RPMI8226 (cell line): Measurements from ENCODE around the gene EGR4.
"Not testable (repeated sequence)": the region's sequence is repeated elsewhere in the genome, so short reads cannot be mapped to it uniquely, and the experiment has no call there.

ENCODE experiments used
- DNase-seq: peaks from one replicate; pipeline ENCODE4 v3.0.0-alpha.2; 2015

The EGR4 gene

DNA sequence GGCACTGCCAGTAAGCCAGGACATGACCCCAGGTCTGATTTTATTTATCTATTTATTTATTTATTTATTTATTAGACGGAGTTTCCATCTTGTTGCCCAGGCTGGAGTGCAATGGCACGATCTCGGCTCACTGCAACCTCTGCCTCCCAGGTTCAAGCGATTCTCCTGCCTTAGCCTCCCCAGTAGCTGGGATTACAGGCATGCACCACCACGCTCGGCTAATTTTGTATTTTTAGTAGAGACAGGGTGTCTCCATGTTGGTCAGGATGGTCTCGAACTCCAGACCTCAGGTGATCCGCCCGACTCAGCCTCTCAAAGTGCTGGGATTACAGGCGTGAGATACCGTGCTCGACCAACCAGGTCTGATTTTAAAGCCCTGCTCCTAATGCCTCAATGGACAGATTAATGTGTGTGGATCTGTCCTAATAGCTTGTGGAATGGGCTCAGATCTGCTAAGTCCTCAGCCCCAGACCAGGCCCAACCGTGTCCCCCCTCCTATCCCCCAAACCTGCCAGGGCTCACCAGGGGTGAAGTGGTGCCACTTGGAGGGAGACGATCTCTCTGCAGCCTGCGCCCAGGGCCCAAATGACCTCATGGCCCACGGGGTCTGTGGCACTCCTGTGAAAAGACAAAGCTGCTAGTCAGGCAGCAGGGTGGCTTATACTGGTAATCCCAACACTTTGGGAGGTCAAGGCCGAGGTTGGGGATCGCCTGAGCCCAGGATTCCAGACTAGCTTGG, 30.5 kb downstream of the EGR4 start:
- DNase-seq: not testable (repeated sequence)

DNA sequence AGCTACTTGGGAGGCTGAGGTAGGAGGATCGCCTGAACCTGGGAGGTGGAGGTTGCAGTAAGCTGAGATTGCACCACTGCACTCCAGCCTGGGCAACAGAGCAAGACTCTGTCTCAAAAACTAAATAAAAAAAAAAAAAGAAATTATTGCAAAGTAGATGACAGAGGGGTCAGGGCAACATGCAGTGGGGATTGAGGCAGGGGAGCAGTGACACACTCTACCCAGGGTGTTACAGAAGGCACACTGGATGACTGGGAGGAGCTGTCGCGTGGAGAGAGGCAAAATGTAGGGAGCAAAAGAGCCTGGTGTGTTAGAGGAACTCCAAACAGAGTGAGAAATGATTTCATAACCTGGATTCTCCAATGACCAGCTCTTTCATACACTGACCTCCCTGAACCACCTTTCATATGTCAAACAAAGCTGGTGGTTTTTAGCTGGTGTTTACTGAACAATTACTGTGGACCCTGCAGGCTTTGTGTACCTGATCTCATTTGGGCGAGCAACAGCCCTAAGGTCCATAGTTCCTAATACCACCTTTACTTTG, 31.2 kb downstream of the EGR4 start:
- no peak for DNase-seq

DNA sequence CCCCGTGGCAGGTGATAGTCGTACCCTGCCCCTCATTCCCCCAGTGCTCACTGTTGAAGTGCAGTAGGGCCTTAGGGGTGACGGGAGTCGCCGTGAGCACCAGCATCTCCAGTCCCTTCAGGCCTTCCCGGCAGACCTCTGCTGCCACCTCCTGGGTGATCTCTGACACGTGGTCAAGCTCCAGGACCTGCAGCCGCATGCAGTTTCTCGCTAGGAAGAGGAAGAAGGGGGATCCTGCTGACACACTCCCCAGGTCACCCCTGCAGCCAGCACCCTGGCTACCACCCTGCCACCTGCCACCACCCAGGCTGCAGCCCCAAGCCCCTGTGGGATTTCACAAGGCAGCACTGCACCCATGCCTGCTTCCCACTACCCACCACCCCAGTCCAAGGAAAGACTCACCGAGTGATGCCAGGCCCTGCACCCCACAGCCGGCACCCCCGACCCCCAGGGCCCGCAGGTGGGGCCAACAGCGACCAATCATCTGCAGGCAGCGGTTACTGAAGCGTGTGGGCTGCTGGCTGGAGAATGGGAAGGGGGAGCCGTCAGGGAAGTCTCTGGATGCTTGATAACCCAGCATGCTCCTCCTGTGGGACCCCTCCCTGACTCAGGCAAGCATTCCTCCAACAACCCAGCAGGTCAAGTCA, 32.9 kb downstream of the EGR4 start:
- DNase-seq: peak; percentile 35

DNA sequence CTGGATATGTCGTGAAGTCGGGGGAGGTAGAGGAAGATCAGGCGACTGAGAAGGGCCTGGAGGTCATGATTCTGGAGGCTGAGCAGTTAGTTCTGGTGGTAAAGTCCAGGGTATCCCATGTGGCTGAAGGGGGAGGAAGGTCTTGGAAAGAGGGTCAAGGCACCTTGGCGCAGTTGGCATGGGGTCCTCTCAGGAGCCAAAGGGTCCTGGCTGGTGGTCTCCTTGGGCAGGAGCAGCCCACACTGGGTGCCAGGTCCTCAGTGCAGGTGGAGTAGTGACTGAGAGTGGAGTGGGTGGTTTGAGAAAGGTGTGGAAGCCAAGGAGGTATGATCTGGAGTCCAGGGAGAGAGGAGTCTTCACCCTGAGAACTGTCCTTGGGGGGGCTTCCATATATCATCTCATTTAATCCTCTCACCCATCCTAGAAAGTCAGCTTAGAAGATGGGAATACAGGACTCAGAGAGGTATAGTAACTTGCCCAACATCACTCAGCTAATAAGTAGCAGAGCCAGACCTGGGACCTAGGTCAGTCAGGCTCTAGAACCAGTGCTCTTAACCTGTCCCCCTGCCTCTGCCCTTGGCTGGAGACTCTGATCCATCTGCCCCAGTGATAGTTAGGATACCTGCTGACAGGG, 33.5 kb downstream of the EGR4 start:
- no peak for DNase-seq

DNA sequence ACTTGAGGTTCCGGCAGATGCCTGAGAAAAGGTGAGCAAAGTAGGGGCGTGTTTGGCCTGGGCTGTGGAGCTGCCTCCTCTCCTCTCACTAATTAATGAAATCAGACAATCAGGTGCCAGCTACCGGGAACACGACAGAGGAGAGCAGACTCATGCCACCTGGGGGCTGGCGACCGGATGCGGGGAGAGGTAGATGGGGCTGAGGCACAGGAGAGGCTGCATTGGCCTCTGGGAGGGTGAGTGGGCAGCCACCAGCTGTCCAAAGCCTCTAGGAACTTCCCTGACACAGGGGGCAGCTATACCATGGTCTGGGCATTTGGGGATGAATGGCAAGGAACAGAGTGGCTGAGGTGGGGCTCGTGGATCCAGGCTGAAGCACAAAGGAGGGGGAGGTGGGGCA, 34.1 kb downstream of the EGR4 start:
- DNase-seq: no peak

DNA sequence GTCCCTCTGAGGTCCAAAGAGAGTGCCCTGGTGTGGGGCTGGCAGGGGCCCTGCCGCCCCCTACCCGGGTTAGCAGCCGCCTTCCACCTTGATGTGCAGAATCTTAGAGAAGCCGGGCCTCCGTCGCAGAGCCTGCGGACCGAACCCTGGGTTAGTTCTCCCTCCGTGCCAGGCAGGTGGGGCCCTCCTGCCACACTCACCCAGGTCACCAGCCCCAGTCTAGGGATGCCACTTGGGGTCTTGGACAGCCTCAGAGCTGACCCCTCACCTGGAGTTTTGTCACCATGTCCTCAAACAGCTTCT, 34.5 kb downstream of the EGR4 start:
- DNase-seq: no peak

DNA sequence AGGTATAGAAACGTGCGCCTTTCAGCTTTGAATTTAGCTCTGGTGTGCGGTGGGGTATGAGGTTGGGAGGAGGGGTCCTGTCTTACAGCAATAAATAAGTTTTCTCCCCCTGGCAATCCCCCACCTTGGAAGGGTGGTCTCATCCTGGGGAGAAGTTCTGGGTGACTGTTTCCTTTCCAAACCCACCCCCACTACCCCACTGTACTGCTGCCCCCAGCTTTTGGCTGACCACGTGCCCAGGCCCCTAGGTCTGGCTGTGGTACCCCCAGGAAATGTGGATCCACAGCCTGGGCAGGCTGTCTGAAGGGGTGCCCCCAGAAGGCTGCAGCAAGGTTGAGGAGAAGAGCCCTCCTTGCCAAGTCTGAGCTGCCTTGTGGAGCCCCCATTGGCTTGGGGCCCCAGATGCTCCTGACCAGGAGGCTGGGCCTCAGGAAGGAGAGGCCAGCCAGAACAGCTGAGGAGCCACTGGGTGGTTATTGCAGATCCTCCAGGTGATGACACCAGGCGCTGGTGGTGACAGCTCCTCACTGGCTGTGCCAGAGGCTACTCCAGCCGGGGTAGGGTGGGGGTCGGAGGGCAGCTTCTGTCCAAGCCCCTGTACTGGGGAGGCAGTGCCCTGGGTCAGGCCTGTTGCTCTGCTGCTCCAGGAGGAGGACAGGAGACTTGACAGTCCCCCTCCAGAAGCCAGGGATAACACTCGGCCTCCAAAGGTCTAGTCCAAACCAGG, 35.0 kb downstream of the EGR4 start:
- DNase-seq: no peak

DNA sequence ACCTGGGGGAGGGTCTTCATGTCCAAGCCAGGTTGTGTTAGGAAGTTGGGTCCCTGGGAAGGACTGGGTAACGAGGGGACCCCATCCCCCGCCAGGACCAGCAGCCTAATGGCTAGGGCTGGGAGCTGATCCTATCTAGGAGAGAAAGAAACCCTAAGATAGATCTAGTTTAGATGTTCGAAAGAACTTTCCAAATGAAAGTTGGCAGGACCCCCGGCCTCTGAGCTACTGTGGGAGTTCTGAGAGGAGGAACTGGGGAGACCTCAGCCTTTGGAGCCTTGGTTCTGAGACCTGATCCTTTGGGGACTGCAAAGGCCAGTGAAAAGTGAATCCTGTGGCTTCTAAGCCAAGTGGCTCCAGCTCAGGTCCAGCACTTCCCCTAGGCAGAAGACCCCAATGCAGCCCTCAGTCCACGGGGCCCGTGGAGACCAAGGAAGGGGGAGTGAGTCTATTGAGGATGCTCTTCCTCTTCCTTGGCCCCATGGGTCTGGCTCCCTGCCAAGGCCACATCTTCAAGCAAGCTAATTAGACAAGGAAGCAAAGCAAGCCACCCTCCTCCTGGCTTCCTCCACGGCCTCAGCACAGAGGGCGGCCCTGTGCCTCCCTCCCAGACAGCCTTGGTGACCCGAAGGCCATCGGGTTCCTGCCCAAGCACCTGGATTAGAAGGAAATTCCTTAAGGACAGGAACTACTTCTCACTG, 35.8 kb downstream of the EGR4 start:
- DNase-seq: peak; percentile 58

DNA sequence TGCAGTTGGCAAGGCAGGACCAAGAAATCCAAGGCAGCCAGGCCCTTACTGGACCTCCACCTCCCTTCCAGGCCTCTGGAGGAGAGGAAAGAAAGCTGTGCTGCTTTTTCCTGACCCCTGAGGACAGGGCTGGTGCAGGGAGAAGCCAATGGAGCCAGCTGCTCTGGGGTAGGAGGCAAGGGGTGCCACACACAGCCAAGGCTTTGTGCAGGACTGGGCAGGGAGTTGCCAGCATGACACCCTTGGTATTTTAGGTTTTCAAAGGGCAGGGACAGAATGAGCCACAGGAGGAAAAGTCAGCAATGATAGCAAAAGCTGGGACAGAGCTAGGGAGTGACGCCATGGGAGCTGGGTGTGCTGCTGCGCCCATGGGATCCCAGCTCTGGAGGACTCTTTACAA, 36.3 kb downstream of the EGR4 start:
- no peak for DNase-seq

DNA sequence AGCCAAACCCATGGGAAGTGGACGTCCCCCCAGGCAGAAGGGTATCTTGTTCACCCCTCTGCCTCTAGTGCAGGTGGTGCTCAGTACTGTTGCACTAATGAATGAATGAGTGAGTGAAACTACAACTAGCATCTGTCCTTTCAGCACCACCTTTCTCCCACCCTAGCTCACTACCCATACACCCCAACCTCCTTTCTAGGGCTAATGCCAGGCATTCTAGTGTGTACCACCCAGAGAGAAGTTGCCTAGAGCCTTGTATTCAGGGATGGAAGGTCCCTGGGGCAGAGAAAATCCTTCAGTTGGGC, 36.8 kb downstream of the EGR4 start:
- DNase-seq: no peak

DNA sequence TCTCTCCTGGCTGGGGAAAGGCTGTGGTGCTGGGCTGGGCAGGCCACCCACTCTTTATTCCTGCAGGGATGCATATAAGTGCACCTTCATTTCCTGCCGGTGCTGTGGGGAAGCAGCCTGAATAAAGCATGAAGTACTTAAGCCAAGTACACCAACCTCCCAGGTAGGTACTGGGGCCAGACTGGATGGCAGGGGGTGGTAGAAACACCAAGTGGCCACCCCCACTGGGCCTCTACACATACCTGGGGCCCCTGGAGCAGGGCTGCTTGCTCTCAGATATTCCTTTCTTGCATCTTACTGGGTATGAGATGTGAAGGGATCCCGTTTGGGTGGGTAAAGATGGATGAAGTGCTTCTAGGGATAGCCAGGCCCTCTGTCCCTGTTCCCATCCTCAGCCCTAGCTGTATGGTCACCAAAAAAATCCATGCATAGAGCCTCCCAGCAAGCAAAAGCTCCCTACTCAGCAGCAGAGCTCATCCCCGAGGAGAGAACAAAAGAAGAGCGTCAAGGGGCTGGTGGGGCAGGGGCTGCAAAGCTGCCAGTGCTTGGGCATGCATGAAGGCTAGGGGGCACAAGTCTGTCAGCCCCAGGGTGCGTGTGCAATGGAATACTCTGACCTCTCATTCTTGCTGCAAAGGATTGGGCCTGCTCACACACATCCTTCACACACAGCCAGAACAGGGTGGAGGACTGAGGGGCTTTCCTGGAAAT, 37.3 kb downstream of the EGR4 start:
- no peak for DNase-seq

DNA sequence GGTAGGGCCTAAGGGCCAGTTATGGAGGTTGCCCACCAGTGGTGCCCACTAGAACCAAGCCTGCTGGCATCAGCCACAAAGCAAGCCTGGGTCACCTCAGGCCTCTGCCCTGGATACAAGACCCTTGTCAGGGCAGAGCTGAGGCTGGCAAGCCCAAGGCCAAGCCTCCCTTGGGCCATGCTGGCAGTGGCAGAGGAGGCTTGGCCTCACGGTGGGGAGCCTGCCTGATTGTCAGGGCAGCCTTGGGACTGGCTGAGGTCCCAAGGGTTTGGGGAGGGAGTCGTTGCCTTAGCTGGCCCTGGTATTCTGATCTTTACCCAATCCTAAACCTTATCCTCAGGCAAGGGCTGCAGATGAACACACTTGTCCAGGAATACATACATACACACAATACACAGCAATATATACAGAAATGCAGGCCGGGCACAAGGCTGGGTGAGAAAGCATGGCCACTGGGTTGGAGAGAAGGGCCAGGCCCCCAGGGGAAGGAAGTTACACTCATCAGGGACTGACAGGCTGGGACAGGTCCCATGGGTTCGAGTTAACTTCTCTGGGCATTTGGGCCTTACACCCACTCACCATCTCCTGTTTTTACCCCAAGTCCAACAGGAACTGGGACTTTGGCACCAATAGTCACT, 38.2 kb downstream of the EGR4 start:
- no peak for DNase-seq

DNA sequence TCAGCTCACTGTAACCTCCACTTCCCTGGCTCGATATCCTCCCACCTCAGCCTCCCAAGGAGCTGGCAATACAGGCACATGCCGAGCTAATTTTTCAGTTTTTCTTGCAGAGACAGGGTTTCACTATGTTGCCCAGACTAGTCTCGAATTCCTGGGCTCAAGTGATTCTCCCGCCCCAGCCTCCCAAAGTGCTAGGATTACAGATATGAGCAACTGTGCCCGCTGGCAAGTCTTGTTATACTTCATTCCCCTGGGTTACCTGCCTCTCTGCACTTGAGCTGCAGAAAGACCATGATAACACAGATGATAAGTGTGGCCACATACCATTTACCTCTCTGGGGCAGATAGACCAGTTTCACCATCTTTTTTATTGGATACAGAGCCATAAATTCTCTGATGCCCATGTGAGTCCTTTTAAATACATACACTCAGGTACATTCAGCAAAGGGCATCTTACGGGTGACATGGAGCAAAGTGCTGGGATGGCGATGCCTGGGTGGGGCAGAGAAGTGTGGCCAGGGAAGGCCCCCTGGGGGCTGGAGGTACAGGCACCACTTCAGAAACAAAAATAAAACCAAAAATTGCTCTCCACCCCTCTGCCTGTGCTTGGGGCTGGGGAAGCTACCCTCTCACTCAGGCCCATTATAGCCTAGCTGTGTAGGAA, 38.9 kb downstream of the EGR4 start:
- DNase-seq: no peak

DNA sequence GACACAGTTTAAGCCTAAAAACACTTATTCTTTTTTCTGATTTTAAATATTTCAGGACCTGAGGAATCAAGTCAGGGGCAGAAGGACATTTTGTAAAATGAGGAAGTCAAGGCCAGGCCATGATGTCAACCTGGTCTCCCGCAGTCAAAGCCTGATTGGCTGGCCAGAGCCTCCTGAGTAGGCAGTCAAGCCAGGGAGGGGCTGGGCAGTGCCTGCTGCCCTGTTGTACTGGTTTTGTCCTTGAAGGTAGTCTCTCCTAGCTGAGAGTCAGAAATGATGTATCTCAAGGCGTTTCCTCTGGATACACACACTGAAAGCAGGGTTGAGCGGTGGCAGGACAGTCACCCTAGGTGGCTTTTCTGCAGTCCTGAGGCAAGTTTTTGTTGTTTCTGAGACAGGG, 39.4 kb downstream of the EGR4 start:
- DNase-seq: peak; percentile 23

DNA sequence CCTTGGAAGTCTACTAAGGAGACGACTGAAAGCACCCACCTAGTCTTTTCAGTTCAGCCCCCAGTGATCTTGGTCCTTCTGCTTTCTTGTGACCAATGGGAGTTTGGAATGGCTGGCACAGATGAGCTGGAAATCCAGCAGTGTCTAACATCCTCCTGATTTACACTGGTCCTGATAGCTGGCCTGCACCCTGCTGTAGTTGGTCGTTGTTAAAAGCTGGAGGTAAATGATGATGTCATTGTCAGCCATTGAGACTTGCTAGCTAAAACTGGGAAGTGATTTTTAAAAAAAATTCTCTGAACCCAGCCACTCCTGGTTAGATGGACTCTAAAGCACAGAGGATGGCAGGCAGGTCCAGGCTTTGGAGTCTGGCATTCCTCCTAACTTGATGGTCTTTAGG, 39.9 kb downstream of the EGR4 start:
- DNase-seq: no peak

DNA sequence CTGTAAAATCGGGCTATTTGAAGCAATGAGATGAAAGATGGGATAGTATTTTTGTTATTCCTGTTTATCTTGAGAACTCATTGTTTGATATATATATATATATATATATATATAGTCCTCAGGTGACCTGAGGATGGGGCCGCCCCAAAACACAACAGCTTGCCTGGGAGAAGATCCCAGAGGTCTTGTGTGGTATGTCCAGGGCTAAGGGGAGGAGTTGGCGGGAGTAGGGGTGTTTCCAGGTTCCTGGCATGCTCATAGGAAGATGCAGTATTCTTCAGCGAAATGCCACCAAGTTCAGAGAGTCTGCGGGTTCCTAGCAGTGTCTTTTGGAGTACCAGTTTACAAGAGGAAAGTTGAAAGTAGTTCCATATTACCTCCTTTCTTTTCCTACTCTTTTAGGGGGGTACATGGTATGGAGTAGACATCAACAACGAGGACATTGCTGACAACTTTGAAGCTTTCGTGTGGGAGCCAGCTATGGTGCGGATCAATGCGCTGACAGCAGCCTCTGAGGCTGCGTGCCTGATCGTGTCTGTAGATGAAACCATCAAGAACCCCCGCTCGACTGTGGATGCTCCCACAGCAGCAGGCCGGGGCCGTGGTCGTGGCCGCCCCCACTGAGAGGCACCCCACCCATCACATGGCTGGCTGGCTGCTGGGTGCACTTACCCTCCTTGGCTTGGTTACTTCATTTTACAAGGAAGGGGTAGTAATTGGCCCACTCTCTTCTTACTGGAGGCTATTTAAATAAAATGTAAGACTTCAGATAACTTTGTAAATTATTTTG, 40.9 kb downstream of the EGR4 start:
- no peak for DNase-seq

DNA sequence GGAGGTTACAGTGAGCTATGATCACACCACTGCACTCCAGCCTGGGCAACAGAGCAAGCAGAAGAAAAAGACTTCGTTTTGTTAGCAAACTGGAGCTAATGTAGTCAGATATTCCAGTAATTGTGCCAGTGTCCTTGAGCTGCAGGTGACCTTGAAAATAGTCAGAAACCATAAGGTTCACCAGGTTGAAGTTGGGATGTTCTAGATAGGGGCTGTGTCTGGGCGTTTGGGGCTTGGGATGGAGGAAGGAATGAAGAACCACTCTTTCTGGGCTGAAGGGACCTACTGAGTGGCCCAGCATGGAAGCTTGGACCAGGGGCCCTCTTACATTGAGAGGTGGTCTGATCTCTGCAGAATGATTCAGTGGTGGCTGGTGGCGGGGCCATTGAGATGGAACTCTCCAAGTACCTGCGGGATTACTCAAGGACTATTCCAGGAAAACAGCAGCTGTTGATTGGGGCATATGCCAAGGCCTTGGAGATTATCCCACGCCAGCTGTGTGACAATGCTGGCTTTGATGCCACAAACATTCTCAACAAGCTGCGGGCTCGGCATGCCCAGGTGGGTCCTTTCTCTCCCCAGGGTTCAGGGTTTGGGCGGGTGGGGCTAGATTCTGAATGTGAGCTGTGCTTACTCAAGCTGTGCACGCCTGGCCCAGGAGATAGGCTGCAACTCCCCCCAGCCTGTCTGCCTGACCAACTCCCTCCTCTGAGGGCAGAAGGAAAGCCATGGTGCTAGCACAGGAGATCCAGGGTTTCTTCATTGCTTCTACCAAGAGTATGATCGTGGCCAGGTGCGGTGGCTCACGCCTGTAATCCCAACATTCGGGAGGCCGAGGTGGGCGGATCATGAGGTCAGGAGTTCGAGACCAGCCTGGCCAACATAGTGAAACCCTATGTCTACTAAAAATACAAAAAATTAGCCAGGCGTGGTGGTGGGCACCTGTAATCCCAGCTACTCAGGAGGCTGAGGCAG, 42.2 kb downstream of the EGR4 start:
- no peak for DNase-seq

DNA sequence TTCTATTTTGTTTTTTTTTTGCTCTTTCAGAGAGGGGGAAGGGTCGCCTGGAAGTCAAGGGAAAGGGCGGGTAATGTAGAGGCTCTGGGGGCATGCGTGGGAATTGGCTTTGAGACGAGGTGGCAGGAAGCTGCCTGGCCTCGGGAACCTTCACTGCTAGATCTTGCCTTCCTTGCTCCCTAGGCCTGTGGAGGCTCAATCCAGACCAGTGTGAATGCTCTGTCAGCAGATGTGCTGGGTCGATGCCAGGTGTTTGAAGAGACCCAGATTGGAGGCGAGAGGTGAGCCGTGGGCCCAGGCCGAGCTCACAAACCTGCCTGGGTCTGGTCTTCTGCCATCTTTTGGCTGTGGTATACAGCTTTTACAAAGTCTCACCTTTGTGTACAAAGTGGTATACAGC, 43.7 kb downstream of the EGR4 start:
- DNase-seq: no peak

DNA sequence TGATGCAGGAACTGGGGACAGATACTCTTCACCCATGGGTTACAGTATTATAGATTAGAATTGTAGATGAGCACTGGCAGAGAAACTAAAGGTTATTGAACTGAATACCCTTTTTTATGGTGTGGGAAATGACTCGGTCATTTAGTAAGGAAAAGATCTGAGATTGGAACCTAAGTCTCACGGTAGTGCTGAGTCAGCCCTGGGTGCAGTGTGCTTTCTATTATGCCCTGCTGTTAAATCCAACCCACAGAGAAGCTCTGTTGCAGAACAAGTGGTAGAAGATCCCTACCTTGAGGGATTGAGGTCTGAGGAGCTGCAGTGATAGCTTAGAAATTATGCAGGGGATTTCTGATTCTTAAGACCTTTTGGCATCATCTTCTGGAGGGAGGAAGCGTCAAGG, 46.5 kb downstream of the EGR4 start:
- DNase-seq: no peak
